GM12878 (cell line): Measurements from ENCODE around the gene HERPUD2. TPM values are rescaled to one million over a fixed set of nuclear protein-coding genes. Genes with fewer than 3 reads are reported as not detected.

Experiments
- DPF2 ChIP-seq: fragments of 450-650 bp; IDR thresholded peaks from 2 replicates; pipeline ENCODE4 v1.6.1; 2017; ENCODE audit warnings: mild to moderate bottlenecking
- EED ChIP-seq: sonication (generic); IDR thresholded peaks from 2 replicates; pipeline ENCODE4 v1.6.1; 2016; ENCODE audit warnings: antibody characterized with exemption, low read depth
- GATAD2B ChIP-seq: fragments of 450-650 bp; conservative IDR thresholded peaks from 2 replicates; pipeline ENCODE4 v1.6.1; 2017; ENCODE audit warnings: low read depth, mild to moderate bottlenecking, moderate library complexity
- IKZF2 ChIP-seq, 2 experiments: fragments of 450-650 bp; IDR thresholded peaks; 2 replicates each; pipeline ENCODE4 v1.6.1; 2017; ENCODE audit warnings: mild to moderate bottlenecking in 2 of 2, moderate library complexity in 2 of 2
- JUND ChIP-seq: IDR thresholded peaks from 2 replicates; pipeline ENCODE4 v1.6.1; 2012; ENCODE audit warnings: low read depth, mild to moderate bottlenecking, low read length, improper control_type of control experiment, moderate library complexity
- LARP7 ChIP-seq: fragments of 450-650 bp; IDR thresholded peaks from 2 replicates; pipeline ENCODE4 v1.6.1; 2017; ENCODE audit warnings: mild to moderate bottlenecking
- MTA2 ChIP-seq: fragments of 450-650 bp; IDR thresholded peaks from 2 replicates; pipeline ENCODE4 v1.6.1; 2016; ENCODE audit warnings: low read depth, mild to moderate bottlenecking, moderate library complexity
- PML ChIP-seq: IDR thresholded peaks from 2 replicates; pipeline ENCODE4 v1.6.1; 2012; ENCODE audit warnings: low read length, inconsistent platforms
- POLR2AphosphoS2 ChIP-seq: IDR thresholded peaks from 2 replicates; pipeline ENCODE4 v1.6.1; 2011; ENCODE audit warnings: low read depth, mild to moderate bottlenecking, low read length, improper control_type of control experiment, moderate library complexity
- POU2F2 ChIP-seq: IDR thresholded peaks from 3 replicates; pipeline ENCODE4 v1.6.1; 2011; ENCODE audit warnings: low read depth, mild to moderate bottlenecking, low read length, borderline replicate concordance
- RAD51 ChIP-seq: fragments of 450-650 bp; IDR thresholded peaks from 2 replicates; pipeline ENCODE4 v1.6.1; 2016; ENCODE audit warnings: moderate library complexity, mild to moderate bottlenecking, inconsistent platforms
- STAT1 ChIP-seq: fragments of 450-650 bp; conservative IDR thresholded peaks from 2 replicates; pipeline ENCODE4 v1.6.1; 2014; ENCODE audit warnings: antibody characterized with exemption, mild to moderate bottlenecking
- STAT3 ChIP-seq: IDR thresholded peaks from 2 replicates; pipeline ENCODE4 v1.6.1; 2011; ENCODE audit warnings: low read depth, low read length, improper control_type of control experiment
- YY1 ChIP-seq: IDR thresholded peaks from 2 replicates; pipeline ENCODE4 v1.6.1; 2011; ENCODE audit warnings: low read depth, mild to moderate bottlenecking, low read length
- ZBED1 ChIP-seq: IDR thresholded peaks from 2 replicates; pipeline ENCODE4 v1.6.1; 2016; ENCODE audit warnings: borderline replicate concordance
- ZNF274 ChIP-seq: IDR thresholded peaks from one replicate; pipeline ENCODE4 v1.8.0; 2011; ENCODE audit not compliant: insufficient read length, insufficient read depth
- polyA plus RNA-seq, 11 experiments: library from polyadenylated mRNA; depleted of rRNA in 4 of 11; unstranded in 6 of 11; stranded (reverse) in 5 of 11; fragments of >200 nt; fragmentation: Nextera tagmentation in 4 of 11; fragmentation: Illumina TruSeq in 1 of 11; extraction: Ambion mirVana in 4 of 11; extraction: Trizol in 1 of 11; gene quantifications; 1 replicate in 1 of 11; 2 replicates in 10 of 11; pipeline versions ENCODE4 v1.2.1 to v1.2.3, GENCODE V29; 2011 to 2016; ENCODE audit warnings: inconsistent platforms in 2 of 11, missing spikeins in 2 of 11, low read depth in 1 of 11
- total RNA-seq, 4 experiments: library from RNA; depleted of rRNA in 3 of 4; stranded (reverse); fragments of >200 nt in 3 of 4; fragmentation: Illumina TruSeq in 1 of 4; extraction: Trizol in 1 of 4; gene quantifications; 2 replicates each; pipeline versions ENCODE4 v1.2.1 to v1.2.3, GENCODE V29; 2013 to 2021
- TF ChIP-seq, protein P1 (sequence below): IDR thresholded peaks from 2 replicates; pipeline ENCODE4 v1.6.1; 2011; ENCODE audit warnings: borderline replicate concordance, low read depth, mild to moderate bottlenecking, moderate library complexity, low read length; ENCODE audit not compliant: insufficient read depth, poor library complexity, severe bottlenecking
- TF ChIP-seq, protein P2 (sequence below): IDR thresholded peaks from 2 replicates; pipeline ENCODE4 v1.6.1; 2012; ENCODE audit warnings: improper control_type of control experiment, low read depth, low read length; ENCODE audit not compliant: insufficient replicate concordance
- TF ChIP-seq, protein P3 (sequence below): fragments of 450-650 bp; IDR thresholded peaks from 2 replicates; pipeline ENCODE4 v1.6.1; 2017; ENCODE audit warnings: mild to moderate bottlenecking

HERPUD2 gene
- total and polyA plus RNA-seq, 10 of the 15 experiments (the other 5 are each of a cell fraction or from before 2014, with no cell fraction given) = 4.7 to 69.6 (median 13.9) TPM

DNA sequence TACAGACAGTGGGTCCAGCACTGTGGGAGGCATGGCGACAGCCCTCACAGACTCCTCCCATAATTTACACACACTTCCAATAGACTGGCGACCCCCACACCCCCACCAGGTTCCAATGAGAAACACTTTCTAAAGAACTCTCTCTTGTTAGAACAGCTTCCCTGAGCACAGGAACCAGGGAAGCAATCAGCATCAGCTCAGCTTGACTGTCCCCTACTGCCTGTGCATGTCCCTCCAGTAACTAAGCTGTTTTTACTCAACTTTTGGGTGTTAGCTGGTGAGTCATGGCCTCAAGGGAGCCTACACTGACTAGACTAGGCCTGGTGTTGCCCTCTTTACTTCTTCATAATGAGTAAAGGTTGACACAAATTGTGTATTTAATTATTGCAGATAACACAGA, 32.6 kb upstream of the HERPUD2 start (continued):
- TF ChIP-seq, protein P1, sequence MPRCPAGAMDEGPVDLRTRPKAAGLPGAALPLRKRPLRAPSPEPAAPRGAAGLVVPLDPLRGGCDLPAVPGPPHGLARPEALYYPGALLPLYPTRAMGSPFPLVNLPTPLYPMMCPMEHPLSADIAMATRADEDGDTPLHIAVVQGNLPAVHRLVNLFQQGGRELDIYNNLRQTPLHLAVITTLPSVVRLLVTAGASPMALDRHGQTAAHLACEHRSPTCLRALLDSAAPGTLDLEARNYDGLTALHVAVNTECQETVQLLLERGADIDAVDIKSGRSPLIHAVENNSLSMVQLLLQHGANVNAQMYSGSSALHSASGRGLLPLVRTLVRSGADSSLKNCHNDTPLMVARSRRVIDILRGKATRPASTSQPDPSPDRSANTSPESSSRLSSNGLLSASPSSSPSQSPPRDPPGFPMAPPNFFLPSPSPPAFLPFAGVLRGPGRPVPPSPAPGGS = peak; percentile 88
- TF ChIP-seq GATAD2B (0 out of 2 replicates have a peak, but pooled peaks have one; percentile 13), DPF2 (0 out of 2 replicates have a peak, but pooled peaks have one; percentile 24), PML (no peak), IKZF2 (IDR thresholded peaks at IDR 0.05) (0 out of 4 replicates have a peak, but pooled peaks of 1 of the 2 experiments have one; percentile 37), RAD51 (no peak), LARP7 (no peak), POU2F2 (no peak), STAT1 (no peak), ZBED1 (peak; percentile 22; the same call in 1 of the 2 replicates), POLR2AphosphoS2 (0 out of 2 replicates have a peak, but pooled peaks have one; percentile 50), MTA2 (0 out of 2 replicates have a peak, but pooled peaks have one; percentile 32), JUND (peak; percentile 12; the same call in 1 of the 2 replicates), ZNF274 (no peak), STAT3 (no peak), EED (no peak), YY1 (0 out of 2 replicates have a peak, but pooled peaks have one; percentile 44)
- TF ChIP-seq, protein P2, sequence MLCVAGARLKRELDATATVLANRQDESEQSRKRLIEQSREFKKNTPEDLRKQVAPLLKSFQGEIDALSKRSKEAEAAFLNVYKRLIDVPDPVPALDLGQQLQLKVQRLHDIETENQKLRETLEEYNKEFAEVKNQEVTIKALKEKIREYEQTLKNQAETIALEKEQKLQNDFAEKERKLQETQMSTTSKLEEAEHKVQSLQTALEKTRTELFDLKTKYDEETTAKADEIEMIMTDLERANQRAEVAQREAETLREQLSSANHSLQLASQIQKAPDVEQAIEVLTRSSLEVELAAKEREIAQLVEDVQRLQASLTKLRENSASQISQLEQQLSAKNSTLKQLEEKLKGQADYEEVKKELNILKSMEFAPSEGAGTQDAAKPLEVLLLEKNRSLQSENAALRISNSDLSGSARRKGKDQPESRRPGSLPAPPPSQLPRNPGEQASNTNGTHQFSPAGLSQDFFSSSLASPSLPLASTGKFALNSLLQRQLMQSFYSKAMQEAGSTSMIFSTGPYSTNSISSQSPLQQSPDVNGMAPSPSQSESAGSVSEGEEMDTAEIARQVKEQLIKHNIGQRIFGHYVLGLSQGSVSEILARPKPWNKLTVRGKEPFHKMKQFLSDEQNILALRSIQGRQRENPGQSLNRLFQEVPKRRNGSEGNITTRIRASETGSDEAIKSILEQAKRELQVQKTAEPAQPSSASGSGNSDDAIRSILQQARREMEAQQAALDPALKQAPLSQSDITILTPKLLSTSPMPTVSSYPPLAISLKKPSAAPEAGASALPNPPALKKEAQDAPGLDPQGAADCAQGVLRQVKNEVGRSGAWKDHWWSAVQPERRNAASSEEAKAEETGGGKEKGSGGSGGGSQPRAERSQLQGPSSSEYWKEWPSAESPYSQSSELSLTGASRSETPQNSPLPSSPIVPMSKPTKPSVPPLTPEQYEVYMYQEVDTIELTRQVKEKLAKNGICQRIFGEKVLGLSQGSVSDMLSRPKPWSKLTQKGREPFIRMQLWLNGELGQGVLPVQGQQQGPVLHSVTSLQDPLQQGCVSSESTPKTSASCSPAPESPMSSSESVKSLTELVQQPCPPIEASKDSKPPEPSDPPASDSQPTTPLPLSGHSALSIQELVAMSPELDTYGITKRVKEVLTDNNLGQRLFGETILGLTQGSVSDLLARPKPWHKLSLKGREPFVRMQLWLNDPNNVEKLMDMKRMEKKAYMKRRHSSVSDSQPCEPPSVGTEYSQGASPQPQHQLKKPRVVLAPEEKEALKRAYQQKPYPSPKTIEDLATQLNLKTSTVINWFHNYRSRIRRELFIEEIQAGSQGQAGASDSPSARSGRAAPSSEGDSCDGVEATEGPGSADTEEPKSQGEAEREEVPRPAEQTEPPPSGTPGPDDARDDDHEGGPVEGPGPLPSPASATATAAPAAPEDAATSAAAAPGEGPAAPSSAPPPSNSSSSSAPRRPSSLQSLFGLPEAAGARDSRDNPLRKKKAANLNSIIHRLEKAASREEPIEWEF = no peak
- TF ChIP-seq, protein P3, sequence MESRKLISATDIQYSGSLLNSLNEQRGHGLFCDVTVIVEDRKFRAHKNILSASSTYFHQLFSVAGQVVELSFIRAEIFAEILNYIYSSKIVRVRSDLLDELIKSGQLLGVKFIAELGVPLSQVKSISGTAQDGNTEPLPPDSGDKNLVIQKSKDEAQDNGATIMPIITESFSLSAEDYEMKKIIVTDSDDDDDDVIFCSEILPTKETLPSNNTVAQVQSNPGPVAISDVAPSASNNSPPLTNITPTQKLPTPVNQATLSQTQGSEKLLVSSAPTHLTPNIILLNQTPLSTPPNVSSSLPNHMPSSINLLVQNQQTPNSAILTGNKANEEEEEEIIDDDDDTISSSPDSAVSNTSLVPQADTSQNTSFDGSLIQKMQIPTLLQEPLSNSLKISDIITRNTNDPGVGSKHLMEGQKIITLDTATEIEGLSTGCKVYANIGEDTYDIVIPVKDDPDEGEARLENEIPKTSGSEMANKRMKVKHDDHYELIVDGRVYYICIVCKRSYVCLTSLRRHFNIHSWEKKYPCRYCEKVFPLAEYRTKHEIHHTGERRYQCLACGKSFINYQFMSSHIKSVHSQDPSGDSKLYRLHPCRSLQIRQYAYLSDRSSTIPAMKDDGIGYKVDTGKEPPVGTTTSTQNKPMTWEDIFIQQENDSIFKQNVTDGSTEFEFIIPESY = no peak
